ENCODE measurements around the gene HSPA4.
"Not testable (repeated sequence)": the region's sequence is repeated elsewhere in the genome, so short reads cannot be mapped to it uniquely, and the experiment has no call there.

HSPA4 gene

DNA sequence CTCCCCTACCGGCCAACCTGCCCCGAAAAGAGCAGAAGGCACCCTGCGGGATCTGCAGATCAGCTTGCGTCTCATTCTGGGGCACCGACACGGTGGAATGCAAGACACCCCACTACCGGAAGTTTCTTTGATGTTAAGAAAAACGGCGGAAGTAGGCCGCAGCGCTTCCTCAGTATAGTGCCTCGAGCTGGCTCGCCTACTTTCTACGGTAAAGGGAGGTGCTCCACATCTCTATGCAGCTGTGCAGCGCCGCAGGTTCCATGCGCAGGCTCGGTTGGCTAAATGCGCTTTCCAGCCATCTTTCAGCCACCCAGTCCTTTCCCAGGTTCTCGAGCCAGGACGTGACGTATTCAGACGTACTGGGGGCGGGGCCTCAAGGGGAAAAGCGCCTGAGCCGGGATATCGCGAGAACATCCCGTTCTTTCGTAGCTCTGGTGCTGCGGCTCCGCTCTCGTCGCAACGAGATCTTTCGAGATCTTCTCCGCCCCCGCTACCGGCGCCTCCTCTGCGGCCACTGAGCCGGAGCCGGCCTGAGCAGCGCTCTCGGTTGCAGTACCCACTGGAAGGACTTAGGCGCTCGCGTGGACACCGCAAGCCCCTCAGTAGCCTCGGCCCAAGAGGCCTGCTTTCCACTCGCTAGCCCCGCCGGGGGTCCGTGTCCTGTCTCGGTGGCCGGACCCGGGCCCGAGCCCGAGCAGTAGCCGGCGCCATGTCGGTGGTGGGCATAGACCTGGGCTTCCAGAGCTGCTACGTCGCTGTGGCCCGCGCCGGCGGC lies at the start of gene HSPA4:
TSS of gene HSPA4 (plus strand) at position 472 of the 775 bp plus-strand sequence. CDS start at position 710, 238 bp downstream.
- DNase-seq: peak; percentile 48 to 88

DNA sequence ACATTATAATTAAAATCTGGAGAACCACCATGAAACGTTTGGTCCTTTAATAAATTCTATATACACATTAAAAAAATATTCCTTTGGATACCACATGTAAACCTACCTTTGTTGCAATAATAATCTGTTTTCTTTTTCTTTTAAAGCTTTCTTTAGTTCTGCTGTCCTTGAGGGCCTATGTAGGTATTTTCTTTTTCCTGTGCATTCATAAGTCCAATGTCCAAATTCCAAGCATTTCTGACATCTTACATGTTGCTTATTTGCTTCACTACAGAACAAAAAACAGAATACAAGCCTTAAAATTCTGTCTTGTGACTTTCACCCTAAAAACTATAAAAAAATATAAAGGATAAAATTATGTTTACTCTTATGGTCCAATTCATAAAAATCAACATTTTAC lies 45.2 kb upstream of the HSPA4 start:
- DNase-seq: no peak

DNA sequence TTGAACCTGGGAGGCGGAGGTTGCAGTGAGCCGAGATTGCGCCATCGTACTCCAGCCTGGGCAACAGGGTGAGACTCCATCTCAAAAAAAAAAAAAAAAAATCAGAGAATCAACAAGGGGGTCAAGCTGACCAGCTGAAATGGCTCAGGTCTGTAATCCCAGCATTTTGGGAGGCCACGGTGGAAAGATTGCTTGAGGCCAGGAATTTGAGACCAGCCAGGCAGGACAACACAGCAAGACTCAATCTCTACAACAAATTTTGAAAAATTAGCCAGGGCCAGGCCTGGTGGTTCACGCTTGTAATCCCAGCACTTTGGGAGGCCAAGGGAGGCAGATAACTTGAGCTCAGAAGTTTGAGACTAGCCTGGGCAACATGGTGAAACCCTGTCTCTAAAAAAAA lies 43.4 kb upstream of the HSPA4 start:
- not testable (repeated sequence) for DNase-seq

DNA sequence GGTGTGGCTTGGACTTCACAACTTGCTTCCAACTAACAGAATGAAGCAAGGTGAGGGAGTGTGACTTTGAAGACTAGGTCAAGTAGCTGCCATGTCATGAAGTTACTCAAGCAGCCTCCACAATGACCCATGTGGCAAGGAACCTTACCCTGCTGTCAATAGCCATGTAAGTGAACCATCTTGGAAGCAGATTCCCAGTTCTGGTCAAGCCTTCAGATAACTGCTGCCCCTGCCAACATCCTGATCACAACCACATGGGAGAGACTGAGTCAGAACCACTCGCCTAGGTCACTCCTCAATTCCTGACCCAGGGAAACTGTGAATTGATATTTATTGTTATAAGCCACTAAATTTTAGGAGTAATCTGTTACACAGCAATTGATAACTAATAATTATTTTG lies 36.3 kb upstream of the HSPA4 start:
- DNase-seq: no peak

DNA sequence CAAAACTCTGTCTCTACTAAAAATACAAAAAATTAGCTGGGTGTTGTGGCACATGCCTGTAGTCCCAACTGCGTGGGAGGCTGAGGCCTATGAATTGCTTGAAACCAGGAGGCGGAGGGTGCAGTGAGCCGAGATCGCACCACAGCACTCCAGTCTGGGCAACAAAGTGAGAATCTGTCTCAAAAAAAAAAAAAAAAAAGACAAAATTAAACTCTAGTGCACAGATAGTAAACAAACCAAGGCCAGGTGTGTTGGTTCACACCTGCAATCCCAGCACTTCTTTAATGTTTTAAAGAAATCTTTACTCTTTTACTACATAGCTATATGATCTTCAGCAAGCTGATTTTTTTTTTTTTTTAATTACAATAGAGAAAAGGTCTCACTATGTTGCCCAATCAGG lies 33.8 kb upstream of the HSPA4 start:
- no peak for DNase-seq

DNA sequence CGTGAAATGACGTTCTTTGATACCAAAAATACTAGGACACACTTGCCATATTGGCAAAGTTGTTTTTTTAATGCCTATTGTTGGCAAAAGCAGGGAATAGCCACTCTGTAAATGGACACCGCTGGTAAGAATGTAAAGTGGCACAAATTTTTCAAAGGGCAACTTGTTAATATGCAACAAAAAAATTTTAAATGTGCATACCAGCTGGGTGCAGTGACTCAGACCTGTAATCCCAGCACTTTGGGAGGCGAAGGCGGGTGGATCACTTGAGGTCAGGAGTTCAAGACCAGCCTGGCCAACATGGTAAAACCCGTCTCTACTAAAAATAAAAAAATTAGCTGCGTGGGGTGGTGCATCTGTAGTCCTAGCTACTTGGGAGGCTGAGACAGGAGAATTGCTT lies 32.3 kb upstream of the HSPA4 start:
- DNase-seq: not testable (repeated sequence)

DNA sequence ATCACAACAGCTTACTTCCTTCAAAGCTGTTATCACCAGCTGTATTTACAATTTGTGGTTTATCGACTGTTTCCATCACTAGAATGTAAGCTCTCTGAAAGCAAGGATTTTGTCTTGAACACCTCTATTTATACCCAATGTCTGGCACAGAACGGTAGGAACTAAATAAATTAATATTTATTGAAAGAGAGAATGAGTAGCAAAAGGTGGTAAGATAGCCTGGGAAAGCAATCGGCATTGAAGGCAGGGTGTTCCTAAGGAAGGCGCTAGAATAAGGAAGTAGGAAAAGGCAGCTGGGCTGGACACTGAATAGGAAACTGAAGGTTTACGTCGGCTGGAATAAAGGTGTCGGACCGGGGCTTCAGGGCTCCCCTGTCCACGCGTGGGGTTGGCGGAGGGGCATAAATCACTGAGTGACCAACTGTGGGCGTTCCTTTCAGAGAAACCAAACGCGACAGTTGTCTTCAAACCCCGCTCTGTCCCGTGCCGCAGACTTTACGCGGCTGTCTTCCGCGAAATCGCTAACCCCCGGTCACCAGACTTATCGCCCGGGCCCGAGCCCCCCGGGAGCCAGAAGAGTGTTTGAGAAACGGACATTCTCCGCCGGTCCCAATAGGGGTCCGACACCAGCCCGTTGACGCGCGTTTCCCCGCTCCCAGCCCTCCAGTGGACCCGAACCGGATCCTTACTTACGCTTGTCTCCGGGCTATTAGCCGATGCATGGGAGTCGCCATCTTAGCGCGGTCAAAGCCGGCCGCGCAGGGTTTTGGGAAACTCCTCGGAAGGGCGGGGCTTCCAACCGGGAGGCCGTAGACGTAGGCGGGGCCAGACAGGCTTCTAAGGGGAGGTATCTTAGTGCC lies 25.8 kb upstream of the HSPA4 start, which contains the start of gene ZCCHC10:
TSS of gene ZCCHC10 (minus strand) at position 746 of the 860 bp plus-strand sequence. CDS start at position 734, 12 bp downstream.
- peak; percentile 59 to 76 for DNase-seq

DNA sequence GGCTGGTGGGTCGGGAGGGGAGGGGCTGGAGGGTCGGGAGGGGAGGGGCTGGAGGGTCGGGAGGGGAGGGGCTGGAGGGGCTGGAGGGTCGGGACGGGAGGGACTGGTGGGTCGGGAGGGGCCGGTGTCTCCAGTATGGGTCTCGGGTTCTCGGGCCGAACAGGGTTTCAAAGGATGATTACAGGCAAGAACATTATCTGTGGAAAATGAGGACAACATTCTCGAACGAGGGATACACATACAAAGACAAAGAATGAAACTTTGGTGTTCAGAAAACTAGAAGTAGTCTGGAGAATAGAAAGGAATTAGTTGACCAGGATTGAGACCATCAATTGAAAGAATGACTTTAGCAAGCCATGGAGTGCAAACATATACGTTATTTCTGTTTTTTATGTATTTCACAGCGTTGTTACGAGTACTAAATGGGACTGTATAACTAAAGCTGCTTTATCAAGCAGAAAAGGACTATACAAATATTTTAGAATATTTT lies 25.1 kb upstream of the HSPA4 start:
- DNase-seq: no peak

DNA sequence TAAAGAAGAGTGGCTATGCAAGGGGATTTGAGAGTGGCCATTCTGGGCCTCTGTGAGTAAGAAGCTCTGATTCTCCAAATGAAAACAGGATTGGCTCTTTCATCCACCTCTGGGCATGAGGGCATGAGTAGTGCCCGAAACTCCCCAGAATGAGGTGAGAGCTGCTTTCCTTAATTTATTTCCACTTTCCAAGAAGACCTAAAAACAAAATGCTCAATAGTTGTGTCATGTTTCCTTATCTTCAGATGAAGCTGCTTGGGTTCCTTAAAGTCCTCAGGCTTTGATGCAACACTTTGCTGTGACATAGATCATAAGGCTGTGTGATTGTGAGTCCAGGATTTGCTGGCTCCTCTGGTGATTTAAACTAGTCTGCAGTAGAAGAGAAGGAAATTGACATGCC lies 22.4 kb upstream of the HSPA4 start:
- no peak for DNase-seq

DNA sequence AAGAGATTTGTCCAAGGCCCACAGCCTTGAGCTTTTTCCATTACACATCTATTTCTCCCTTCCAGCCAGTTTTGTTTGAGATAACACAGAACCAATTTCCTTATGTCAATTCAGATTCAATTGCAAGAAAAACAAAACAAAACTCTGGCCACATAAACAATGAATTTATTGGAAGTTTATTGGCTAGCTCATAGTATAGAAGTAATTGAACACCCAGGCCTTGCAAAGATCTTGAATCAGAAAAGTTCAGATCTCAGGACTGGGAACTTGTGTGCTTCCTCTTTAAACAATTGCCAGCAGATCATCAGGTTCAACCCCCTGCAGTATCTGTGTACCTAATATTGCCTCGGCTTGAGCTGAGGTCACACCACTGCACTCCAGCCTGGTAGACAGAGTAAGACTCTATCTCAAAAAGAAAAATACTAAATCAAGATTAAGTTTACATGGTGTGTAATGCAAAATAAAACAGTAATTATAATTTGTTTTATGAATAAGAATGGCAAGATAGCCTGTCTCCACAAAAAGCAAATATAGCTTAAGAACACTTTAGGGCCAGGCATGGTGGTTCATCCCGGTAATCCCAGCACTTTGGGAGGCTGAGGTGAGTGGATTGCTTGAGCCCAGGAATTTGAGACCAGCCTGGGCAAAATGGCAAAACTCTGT lies 21.3 kb upstream of the HSPA4 start:
- DNase-seq: no peak

DNA sequence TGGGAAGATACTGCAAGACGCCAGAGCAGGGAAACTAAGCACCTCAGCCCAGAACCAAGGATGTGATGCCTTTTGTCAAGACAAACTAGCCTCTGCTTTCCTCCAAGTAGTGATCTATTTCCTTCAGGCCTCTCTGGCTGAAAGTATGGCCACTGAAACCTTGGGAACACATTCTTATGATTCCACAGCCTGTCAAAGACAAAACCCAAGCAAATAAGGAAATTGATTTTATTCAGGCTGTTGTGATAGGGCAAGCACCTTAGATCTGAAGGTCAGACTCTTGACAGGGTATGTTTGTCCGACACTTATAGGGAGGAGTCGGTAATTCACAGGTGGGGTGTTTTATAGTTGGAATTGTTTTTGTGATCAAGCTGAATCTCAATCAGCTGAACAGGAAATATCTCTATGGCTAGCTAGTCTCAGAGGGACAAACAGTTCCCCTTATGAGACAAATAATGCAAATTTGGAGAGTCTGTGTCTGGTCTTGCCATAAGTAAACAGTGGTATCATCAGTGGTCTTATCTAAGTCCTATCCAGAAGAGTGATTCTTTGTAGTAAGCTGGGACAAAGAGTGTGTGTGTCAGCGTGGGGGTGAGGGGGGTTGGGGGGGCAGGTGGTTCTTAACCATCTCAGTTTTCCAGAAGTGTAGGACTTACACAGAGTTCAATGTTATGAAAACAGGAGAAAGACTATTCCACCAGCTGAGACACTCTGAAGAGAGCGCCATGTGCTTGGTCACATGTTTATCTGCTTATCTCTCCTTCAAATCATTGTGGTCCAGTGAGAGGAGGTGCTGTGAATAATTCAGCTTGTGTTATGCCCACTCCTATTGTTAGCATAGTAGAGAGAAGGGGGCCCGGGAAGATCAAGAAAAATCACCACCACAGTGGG lies 18.7 kb upstream of the HSPA4 start:
- DNase-seq: no peak

DNA sequence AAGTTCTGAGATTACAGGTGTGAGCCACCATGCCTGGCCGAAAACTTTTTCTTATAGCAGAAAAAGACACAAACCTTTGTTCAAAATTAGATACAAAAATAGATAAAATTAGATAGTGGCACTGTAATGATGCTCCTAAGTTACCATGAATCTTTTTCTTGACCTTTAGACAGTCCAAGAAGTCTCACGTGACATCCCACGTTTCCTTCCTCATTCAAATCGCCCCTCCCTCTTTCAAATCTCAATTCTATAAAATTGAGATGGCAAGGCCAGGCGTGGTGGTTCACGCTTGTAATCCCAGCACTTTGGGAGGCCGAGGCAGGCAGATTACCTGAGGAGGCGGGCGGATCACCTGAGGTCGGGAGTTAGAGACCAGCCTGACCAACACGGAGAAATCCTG lies 17.7 kb upstream of the HSPA4 start:
- no peak for DNase-seq

DNA sequence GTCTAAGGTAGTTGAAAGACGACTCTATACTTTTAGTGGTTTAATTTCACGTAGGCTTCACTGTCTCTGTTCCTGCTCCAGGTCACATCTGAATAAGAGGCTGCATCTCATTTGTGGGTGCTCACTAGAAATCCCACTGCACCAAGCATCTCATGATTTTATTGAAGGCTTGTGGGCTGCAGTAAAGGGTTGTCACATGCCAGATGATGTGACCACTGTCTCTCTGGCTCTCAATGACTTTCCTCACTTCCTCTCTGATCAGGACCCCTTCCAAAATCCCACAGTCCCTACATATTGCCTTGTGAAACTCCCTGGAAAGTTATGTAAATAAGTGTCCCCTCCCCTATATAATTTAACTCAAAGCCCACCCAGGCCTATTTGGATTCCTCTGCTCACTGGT lies 16.6 kb upstream of the HSPA4 start:
- no peak for DNase-seq

DNA sequence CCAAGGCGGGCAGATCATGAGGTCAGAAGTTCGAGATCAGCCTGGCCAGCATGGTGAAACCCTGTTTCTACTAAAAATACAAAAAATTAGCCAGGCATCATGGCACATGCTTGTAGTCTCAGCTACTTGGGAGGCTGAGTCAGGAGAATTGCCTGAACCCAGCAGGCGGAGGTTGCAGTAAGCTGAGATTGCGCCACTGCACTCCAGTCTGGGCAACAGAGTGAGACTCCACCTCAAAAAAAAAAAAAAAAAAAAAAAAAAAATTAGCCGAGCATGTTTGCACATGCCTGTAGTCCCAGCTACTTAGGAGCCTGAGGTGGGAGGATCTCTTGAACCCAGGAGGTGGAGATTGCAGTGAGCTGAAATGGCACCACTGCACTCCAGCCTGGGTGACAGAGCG lies 15.1 kb upstream of the HSPA4 start:
- DNase-seq: not testable (repeated sequence)

DNA sequence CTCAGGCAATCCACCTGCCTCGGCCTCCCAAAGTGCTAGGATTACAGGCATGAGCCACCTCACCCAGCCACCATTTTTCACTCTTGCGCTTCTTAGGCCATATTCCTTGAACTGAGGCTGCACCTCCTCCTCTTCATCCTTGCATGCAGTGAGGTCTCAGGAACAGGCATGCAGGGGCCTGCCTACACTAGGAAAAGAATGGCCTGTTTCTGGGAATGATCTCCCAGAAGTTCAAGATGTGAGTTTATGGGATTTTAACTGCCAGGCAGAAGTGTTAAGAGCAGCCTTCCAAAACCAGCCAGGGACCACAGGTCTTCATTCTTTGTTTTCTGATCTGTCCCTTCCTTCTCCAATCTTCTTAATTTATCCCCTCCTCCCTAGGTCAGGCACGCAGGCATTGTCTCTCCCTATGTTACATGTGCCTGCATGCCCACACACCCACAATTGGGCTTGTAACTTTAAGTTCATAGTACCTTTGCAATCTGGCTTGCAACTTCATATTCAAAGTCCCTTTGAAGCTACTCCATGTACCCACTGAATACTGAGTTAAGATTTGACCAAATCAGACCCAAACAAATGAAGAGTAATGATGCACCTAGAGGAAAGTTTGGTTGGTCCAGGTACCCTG lies 10.5 kb upstream of the HSPA4 start:
- no peak for DNase-seq

DNA sequence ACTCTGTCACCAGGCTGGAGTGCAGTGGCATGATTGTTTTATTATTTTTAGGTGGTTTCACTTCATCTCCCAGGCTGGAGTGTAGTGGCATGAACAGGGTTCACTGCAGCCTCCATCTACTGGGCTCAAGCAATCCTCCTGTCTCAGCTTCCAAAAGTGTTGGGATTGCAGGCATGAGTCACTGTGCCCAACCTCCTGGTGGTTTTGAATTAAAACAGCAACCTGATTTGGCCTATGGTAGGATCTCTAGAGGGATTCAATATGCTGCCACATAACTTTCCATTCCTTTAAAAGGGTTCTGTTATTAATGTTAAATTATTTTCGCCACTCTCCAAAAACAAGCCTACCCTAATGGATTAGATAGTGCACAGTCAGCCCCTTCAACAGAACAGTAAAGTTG lies 9.9 kb upstream of the HSPA4 start:
- DNase-seq: no peak

DNA sequence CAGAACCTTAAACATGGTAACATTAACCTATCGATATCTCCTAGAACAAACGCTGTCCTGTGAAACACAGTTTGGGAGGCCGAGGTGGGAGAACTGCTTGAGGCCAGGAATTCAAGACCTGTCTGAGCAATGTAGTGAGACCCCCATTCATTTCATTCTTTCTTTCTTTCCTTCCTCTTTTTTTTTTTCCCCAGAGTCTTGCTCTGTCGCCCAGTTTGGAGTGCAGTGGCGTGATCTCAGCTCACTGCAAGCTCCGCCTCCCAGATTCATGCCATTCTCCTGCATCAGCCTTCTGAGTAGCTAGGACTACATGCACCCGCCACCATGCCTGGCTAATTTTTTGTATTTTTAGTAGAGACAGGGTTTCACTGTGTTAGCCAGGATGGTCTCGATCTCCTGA lies 5.3 kb upstream of the HSPA4 start:
- DNase-seq: not testable (repeated sequence)

DNA sequence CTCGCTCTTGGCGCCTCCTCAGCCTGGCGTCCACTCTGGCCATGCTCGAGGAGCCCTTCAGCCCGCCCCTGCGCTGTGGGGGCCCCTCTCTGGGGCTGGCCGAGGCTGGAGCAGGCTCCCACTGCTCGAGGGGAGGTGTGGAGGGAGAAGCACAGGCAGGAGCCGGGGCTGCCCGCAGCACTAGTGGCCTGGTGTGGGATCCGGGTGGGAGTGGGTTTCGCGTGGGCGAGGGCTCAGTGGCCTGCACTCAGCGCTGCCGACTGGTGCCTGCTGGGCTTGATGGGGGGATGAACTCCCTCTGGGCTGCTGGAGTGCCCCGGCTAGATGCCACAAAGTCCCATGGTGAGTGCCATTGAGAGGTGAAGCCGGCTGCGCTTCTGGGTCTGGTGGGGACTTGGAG lies 4.4 kb upstream of the HSPA4 start:
- DNase-seq: no peak

DNA sequence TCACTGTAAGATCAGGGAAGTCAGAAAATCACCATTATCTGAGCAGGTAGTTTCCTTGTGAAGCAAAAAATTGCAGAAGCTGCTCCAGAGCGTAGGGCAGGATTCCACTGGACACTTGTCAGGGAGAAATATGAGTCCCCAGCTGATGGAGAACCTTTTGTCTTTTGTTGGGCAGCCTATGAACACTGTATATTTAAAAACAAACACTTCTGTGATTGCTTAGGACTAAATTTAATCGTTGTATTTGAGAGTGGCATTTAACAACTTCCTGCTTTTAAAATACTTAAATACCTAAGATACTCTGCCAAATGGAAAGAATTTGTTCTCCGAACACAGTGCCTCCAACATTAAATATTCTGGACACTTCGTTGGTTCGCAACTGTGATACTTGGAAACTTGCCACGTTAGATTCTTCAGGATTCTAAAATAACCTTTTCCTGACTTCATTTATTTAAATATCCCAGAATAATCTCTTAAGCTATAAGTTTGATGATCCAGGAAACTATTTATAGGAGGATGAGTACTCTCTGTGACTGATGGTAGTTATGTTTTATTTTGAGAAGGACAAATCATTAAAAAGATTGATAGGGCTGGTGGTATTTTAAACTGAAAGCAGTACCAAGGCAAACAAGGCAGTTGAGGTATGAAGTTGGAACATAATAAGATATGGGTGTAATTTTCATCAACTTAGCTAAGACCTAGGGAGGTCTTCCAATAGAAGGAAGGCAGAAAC lies 2.7 kb upstream of the HSPA4 start:
- DNase-seq: no peak

DNA sequence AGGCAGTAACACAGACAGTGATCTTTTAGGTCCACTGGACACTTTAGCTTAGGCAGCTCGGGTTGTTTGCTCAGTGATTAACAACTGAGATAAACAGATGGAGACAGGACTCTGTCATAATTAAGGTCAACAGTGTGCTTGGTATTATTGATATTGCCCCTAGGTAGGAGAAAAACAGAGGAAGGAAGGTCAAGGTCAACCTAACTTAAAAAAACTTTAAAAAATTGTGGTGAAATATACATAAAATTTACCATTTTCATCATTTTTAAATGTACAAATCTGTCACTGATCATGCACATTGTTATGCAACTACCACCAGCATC lies 2.1 kb upstream of the HSPA4 start:
- no peak for DNase-seq

DNA sequence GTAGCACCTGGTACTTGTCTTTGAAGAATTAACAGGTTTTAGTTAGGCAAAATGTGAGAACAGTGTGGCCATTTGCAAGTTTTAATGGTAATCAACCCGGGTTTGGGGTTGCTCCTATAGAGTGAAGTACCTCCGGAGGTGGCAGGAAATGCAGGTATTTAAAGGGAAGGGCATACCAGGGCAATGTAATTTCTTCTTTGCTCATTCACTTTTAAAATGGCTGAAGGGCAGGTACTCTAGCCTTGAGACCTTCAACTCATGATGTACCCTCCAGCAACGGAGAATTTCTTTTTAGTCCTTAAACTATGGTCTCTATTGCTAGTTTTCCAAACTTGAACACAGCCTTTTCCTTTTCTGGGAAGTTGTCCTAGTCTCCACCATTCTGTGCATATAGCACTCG lies 1.3 kb upstream of the HSPA4 start:
- no peak for DNase-seq
